Panc1 (cell line): ENCODE measurements around the gene HYAL1. TPM values are rescaled to one million over a fixed set of nuclear protein-coding genes. Genes with fewer than 3 reads are reported as not detected.

Source experiments
- ATAC-seq: fragments of 200-7000 bp; cut with Tn5 transposase; 2 replicates; pipeline ENCODE4 v1.9.1; 2020; ENCODE audit warnings: mild to moderate bottlenecking, moderate library complexity
- BruUV-seq: library from RNA; stranded (reverse); fragments of 400-500 nt; replicated peaks from 2 replicates; lab custom pipeline; 2021; lab: Mats Ljungman, UMichigan
- CTCF ChIA-PET: fragments of 300-600 bp; sonication (Branson Sonifier 250); formaldehyde crosslinking; loops from one replicate; lab custom pipeline; 2022; ENCODE audit warnings: antibody characterized with exemption; lab: Charles Lee
- POLR2A ChIA-PET: fragments of 300-600 bp; sonication (Branson Sonifier 250); formaldehyde crosslinking; loops from one replicate; lab custom pipeline; 2022; ENCODE audit warnings: antibody characterized with exemption; lab: Charles Lee
- DNase-seq: peaks from one replicate; pipeline ENCODE4 v3.0.0-alpha.2; 2010; ENCODE audit warnings: low read depth, low spot score
- H3K27ac ChIP-seq: 2 replicates; pipeline ENCODE4 v1.5.1; 2011; ENCODE audit warnings: mild to moderate bottlenecking, low read length, inconsistent platforms
- H3K27me3 ChIP-seq: fragments of 200-500 bp; sonication (Bioruptor generic); 2 replicates; pipeline ENCODE4 v1.6.0; 2014; ENCODE audit warnings: low read length, inconsistent platforms; ENCODE audit not compliant: control insufficient read depth, insufficient read depth
- H3K36me3 ChIP-seq: fragments of 200-500 bp; sonication (Bioruptor generic); 2 replicates; pipeline ENCODE4 v1.5.1; 2014; ENCODE audit warnings: inconsistent platforms, mild to moderate bottlenecking, low read length, moderate library complexity; ENCODE audit not compliant: control insufficient read depth, insufficient read depth
- H3K4me1 ChIP-seq: 2 replicates; pipeline ENCODE4 v1.5.1; 2011; ENCODE audit warnings: inconsistent platforms, mild to moderate bottlenecking, low read length, moderate library complexity; ENCODE audit not compliant: control insufficient read depth, insufficient read depth
- H3K4me3 ChIP-seq, 2 experiments: 2 replicates each; pipeline ENCODE4 v1.5.1; 2011 to 2012; ENCODE audit warnings: low read depth in 2 of 2, low read length in 2 of 2, mild to moderate bottlenecking in 2 of 2, inconsistent platforms in 1 of 2, moderate library complexity in 1 of 2
- H3K9me3 ChIP-seq: fragments of 200-500 bp; sonication (Bioruptor generic); 2 replicates; pipeline ENCODE4 v1.5.1; 2014; ENCODE audit warnings: low read depth, mild to moderate bottlenecking, inconsistent platforms, low read length, moderate library complexity; ENCODE audit not compliant: control insufficient read depth, insufficient read depth
- CTCF ChIP-seq: fragments of 450-650 bp; IDR thresholded peaks from 2 replicates; pipeline ENCODE4 v1.5.1; 2017; ENCODE audit warnings: mild to moderate bottlenecking
- POLR2AphosphoS5 ChIP-seq: IDR thresholded peaks from 2 replicates; pipeline ENCODE4 v1.6.1; 2012; ENCODE audit warnings: mild to moderate bottlenecking, low read depth, low read length, moderate library complexity
- REST ChIP-seq, 2 experiments: IDR thresholded peaks; 2 replicates each; pipeline ENCODE4 v1.6.1; 2011 to 2012; ENCODE audit warnings: low read depth in 2 of 2, control low read depth in 1 of 2, low read length in 1 of 2, mild to moderate bottlenecking in 1 of 2, moderate library complexity in 1 of 2; ENCODE audit not compliant: insufficient read depth in 1 of 2
- SIN3A ChIP-seq: IDR thresholded peaks from 2 replicates; pipeline ENCODE4 v1.6.1; 2012; ENCODE audit warnings: low read depth, mild to moderate bottlenecking, low read length, moderate library complexity, borderline replicate concordance; ENCODE audit not compliant: insufficient read depth
- TCF7L2 ChIP-seq: IDR thresholded peaks from 2 replicates; pipeline ENCODE4 v1.6.1; 2011; ENCODE audit warnings: mild to moderate bottlenecking, low read depth, low read length, inconsistent platforms
- in situ Hi-C: cut with HindIII; loops from 2 replicates; pipeline ENCODE4 v1.10.0; 2016; ENCODE audit warnings: low sequenced_read_pairs, low pct_unique_long_range_greater_than_20kb
- intact Hi-C: fragments of 100-400 bp; cut with micrococcal nuclease; formaldehyde crosslinking; loops from one replicate; pipeline ENCODE4 v1.10.0; 2022; ENCODE audit not compliant: unreplicated experiment
- total RNA-seq: library from RNA; stranded (reverse); gene quantifications from one replicate; pipeline ENCODE4 v1.2.1, GENCODE V29; 2021; ENCODE audit not compliant: unreplicated experiment

HYAL1 gene
- total RNA-seq, 1 experiment from 2014 or later, result 0.18 TPM

- Histone ChIP-seq H3K9me3 (no peaks in the 10 kb centered on the region), H3K27ac (no peak overlapping the region), H3K36me3 (no peaks in the 10 kb centered on the region), H3K4me3 (no peak overlapping the region), H3K4me1 (peaks cover 15% of the 10 kb centered on the region), H3K27me3 (no peaks in the 10 kb centered on the region)
- intact Hi-C loops, result loop anchor here (10.0 kb wide), 1 partner anchor 70 kb away; the partner anchor contains the start of gene GNAT1
- no peak for TF ChIP-seq CTCF
- no peak for TF ChIP-seq REST (IDR thresholded peaks at IDR 0.05; ENCODE audit: insufficient read depth in 1 of 2, low read depth in 2 of 2, low read length in 1 of 2)
- TF ChIP-seq SIN3A, result no peak
- TF ChIP-seq TCF7L2, result no peak
- no peak for TF ChIP-seq POLR2AphosphoS5
- ChIA-PET CTCF (interaction anchor here (0.5 to 0.7 kb wide), 2 partner anchors 48 to 64 kb away, joined by 3 to 4 read pairs; no protein-coding TSS in a partner anchor), POLR2A (no interaction called here)
- no peak for ATAC-seq
- no peak for DNase-seq
- in situ Hi-C loops, result no loop called here
- no TSS peak for BruUV-seq
Measured at GRCh38 chr3:50264964-50265485, 38.3 kb downstream of the HYAL1 start.

GRCh38 chr3:50264383-50264963 is 38.9 kb downstream of the HYAL1 start:
- no peak for ATAC-seq
- Histone ChIP-seq H3K4me1 (peaks cover 10% of the 10 kb centered on the region), H3K27me3 (no peaks in the 10 kb centered on the region), H3K36me3 (no peaks in the 10 kb centered on the region), H3K27ac (no peak overlapping the region), H3K9me3 (no peaks in the 10 kb centered on the region), H3K4me3 (no peak overlapping the region)
- intact Hi-C loops (loop anchor here (10.0 kb wide), 1 partner anchor 70 kb away; the partner anchor contains the start of gene GNAT1), in situ Hi-C loops (no loop called here)
- CTCF ChIA-PET, result interaction anchor here (0.7 kb wide), 1 partner anchor 64 kb away, joined by 4 read pairs; no protein-coding TSS in a partner anchor
- POLR2A ChIA-PET, result interaction anchor here (0.5 kb wide), 1 partner anchor 64 kb away, joined by 5 read pairs; no protein-coding TSS in a partner anchor
- BruUV-seq, result no TSS peak
- no peak for DNase-seq
- TF ChIP-seq CTCF, result no peak
- TF ChIP-seq TCF7L2, result no peak
- TF ChIP-seq POLR2AphosphoS5, result no peak
- no peak for TF ChIP-seq SIN3A
- TF ChIP-seq REST (IDR thresholded peaks at IDR 0.05; ENCODE audit: insufficient read depth in 1 of 2, low read depth in 2 of 2, low read length in 1 of 2), result no peak
